GM11168 (cell line): ENCODE measurements around the gene CXorf49.
"Not testable (repeated sequence)": the region's sequence is repeated elsewhere in the genome, so short reads cannot be mapped to it uniquely, and the experiment has no call there.

ENCODE experiments used
- in situ Hi-C: fragments of 300-500 bp; cut with MboI; formaldehyde crosslinking; loops from one replicate; pipeline ENCODE4 v1.12.0; 2022; ENCODE audit warnings: low sequenced_read_pairs; ENCODE audit not compliant: unreplicated experiment

CXorf49 gene

DNA sequence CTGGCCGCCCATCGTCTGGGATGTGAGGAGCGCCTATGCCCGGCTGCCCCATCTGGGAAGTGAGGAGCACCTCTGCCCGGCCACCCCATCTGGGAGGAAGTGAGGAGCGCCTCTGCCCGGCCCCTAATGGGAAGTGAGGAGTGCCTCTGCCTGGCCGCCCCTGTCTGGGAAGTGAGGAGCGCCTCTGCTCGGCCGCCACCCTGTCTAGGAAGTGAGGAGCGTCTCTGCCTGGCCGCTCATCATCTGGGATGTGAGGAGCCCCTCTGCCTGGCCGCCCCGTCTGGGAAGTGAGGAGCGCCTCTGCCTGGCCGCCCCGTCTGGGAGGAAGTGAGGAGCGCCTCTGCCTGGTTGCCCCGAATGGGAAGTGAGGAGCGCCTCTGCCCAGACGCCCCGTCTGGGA is 42.4 kb downstream of the CXorf49 start:
- in situ Hi-C loops, result not testable (repeated sequence)

DNA sequence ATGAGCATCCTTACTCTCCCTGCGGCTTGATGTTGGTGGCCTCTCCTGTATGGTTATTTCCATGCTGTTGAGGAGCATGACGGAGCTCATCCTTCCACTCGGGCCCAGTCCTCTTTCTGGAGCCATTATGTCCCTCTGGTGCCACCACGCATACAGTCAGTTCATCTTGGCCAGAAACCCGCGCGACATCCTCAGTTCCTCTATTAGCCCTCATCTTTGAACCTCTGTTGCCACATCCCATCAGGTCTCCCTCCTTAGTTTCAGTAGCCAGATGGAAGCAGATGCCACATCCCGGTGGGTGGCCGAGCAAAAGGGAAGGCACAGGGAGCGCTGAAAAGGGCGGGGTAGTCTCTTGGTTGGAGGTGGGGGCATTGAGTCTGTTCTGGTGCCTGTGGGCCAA is 46.1 kb downstream of the CXorf49 start:
- in situ Hi-C loops, result loop anchor here (25.0 kb wide), 1 partner anchor 115 kb away; no protein-coding TSS in a partner anchor

GRCh38 chrX:71671043-71671780 is 46.9 kb downstream of the CXorf49 start:
- in situ Hi-C loops, result loop anchor here (25.0 kb wide), 1 partner anchor 116 kb away; no protein-coding TSS in a partner anchor

DNA sequence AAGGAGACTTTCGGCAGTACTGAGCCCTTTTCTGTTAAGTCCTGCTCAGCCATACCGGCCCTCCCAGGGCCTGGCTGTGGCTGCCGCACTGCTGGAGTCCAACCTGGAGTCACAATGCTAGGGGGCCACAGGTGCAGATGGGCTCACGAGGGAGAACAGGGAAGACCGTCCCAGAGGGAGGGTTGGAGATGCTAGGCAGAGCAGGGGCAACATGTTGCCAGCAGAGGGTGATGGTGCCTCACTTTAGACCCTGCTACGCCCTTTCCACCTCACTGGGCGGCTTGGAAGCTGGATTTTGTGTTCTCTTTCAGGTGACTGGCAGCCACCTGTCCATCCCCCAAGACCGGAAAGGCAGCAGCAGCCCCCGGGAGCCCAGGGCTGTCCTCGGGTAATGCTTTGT is 48.1 kb downstream of the CXorf49 start:
- in situ Hi-C loops, result loop anchor here (25.0 kb wide), 1 partner anchor 117 kb away; no protein-coding TSS in a partner anchor

DNA sequence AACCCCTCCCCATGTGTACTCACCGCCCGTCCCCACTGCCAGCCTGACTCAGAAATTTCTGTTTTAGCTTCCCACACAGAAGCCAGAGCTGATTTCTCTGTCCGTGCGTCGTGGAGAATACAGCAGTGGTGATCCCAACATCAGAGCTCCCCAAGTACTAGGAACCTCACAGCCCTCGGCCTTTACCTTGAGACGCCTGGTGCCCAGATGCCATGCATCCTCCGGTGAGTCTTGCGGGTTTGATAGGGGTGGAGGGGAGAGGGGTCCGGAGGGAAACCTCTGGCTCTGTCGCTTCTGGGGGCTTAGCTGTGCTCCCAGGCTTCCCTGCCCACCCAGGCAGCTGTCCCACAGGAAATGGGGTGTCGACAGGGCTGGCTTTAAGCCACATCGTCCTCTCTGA is 48.6 kb downstream of the CXorf49 start:
- in situ Hi-C loops, result loop anchor here (25.0 kb wide), 1 partner anchor 118 kb away; no protein-coding TSS in a partner anchor

- in situ Hi-C loops, result loop anchor here (25.0 kb wide), 1 partner anchor 119 kb away; no protein-coding TSS in a partner anchor
These were observed 49.9 kb downstream of the CXorf49 start for GRCh38 chrX:71668248-71668595.

DNA sequence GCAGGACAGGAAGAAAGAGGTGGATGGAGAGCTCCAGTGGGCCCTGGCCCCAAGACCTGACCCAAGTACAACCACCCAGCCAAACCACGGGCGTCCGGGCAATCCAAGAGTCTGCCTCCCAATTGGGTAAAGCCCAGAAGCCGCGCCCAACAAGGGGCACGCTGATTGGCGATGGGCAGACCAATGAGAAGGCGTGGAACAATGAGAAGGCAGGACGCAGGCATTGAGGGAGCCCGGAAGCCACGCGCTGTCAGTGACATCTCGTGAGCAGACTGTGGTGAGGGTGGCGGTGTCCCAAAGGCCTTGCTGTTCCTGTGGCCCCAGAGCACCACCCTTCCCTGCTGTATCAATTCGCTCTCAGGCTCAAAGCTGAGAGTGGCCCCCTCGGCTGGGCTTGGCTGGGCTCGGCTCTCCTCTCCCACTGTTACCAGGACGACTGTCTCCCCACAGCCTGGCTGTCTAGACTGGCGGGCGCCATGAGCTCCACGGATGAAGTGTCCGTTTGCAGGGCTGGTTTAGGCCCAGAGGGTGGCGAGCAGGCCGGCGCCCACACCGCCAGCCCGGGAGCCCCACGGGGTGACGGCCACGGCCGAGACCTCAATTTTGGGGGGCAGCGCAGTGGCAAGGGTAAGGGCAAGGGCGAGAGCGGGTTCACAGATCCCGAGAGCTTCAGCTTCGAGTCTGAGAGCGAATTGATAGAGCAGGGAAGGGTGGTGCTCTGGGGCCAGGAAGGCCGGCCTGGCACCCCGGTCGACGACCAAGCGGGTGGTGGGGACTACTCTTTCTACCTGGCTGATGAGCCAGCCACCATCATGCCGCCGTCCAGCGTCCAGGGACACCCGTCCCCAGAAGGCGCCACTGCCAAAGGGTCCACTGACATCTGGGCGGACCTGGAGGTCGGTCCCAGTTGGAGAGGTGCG is 50.5 kb downstream of the CXorf49 start, which contains the start of gene LOC101059915:
LOC101059915 (plus strand) TSS at position 219 of the 920 bp plus-strand sequence.
- in situ Hi-C loops, result loop anchor here (25.0 kb wide), 1 partner anchor 120 kb away; no protein-coding TSS in a partner anchor

DNA sequence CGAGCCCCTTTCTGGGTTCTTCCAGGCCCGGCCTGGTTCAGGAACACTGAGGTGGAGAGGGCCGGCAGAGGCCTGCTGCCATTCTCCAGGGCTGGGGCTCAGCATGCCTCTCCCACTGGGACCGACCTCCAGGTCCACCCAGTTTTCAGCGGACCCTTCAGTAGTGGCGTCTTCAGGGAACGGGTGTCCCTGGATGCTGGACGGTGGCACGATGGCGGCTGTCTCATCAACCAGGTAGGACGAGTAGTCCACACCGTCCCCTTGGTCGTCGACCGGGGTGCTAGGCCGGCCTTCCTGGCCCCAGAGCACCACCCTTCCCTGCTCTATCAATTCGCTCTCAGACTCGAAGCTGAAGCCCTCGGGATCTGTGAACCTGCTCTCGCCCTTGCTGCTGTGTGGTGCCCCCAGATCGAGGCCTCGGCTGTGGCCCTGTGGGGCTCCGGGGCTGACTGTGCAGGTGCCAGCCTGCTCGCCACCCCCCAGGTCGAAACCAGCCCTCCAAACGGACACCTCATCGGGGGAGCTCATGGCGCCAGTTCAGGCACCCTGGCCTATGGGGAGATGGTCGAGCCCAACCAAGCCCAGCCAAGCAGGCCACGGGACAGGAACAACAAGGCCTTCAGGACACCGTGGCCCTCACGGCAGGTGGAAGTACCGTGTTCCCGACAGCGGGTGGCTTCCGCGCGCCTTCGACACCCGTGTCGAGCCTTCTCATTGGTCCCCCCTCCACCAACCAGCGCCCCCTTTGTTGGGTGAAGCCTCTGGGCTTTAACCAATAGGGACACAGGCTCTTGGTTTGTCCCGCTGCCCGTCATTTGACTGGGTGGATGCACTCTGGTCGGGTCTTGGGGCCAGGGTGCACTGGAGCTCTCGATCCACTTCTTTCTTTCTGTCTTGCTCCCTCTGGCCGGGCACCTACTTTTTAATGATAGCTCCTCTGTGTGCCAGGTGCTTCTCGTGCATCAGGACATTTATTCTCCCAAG is 51.6 kb downstream of the CXorf49 start:
- in situ Hi-C loops, result loop anchor here (25.0 kb wide), 1 partner anchor 121 kb away; no protein-coding TSS in a partner anchor

DNA sequence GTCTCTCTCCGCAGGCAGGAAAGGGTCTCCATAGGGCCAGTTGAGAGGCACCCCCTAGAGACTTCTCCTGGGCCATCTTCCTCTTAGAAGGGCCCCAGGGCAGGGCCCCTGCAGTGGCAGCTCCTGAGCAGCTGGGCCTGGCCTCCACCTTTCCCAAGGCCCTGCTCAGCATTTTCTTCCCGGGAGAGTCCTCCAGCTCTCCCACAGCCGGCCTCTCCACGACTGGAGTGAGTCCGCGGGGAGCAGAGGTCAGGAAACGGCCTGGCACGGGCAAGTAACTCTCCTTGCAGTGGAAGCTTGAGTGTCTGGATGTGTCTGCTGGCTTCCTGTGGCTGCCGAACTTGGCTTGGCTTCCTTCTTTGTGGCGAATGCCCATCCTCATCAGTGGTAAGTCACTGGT is 52.3 kb downstream of the CXorf49 start:
- in situ Hi-C loops, result loop anchor here (25.0 kb wide), 1 partner anchor 122 kb away; no protein-coding TSS in a partner anchor

DNA sequence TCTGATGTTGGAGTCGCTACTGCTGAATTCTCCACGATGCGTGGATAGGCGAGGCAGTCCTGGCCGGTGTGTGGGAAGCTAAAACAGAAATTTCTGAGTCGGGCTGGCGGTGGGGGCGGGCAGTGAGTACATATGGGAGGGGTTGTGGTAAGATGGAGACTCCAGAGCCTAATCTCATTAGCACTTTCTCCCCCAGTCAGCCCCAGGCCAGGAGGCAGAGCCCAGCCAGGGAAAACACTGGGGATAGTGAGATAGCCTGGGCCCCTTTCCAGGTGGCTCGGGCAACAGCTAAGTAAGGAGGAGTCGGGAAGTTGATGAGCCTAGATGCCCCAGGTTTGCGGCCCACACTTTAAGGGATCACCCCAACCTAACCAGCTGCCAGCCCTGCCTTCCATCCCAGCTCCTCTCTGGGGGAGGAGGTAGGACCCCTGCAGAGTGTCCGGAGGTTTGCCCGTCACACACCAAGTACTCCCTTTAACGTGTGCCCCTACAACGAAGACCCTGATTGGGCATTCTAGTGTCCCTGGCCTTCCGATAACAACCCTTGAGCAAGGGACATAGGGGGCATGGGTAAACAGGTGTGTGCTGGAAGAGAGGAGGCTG is 53.1 kb downstream of the CXorf49 start:
- in situ Hi-C loops, result loop anchor here (25.0 kb wide), 1 partner anchor 122 kb away; no protein-coding TSS in a partner anchor
